ENCODE data around the gene CD7.

Gene CD7

DNA sequence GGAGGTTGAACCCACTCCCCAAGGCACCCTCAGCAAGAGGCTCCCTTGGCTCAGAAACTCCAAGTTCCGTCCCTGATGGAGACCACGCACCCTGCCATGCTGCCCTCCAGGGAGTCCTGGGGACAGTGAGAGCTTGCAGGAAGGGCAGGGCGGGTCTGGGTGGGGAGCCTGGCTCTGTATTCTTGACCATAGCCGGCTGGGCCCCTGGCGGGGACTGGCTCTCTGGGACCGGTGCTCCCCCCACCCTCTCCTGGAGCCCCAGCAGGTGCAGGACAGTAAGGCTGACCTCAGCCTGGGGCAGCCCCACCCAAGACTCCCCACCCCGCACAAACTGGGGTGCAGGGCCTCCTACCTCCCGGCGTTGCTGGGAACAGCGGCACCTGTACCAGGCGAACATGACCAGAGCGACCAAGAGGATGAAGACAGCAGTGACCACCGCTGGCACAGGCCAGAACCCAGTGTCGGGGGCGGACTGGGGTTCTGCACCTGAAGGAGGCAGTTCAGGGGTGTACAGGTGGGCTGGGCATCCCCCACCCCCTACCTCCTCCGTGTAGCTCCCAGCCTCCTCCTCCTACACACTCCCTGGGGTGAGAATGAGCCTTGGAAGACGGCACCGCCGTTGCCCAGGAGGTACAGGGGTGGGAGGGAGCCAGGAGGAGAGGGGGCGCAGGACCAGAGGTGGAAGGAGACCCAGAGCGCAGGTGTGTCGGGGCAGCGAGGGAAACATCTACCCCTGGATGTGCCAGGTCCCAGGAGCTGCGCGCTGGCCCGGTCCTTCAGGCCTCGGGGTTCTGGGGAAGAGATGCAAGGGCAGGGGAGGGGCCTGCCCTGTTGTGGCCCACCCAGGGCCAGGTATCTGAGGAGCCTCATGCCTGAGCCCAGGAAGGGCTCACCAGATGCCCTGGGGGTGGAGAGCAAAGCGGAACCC, 5.4 kb upstream of the CD7 start:
- Histone ChIP-seq H3K4me1 (ENCODE audit: control insufficient read depth, insufficient read depth, low read length) (peaks cover 2% of the 10 kb centered on the region), H3K9ac (ENCODE audit: low read depth, low read length) (no peak overlapping the region), H3K4me3 (ENCODE audit: low read depth, low read length) (no peak overlapping the region), H3K9me3 (ENCODE audit: control insufficient read depth, insufficient read depth, low read length) (no peaks in the 10 kb centered on the region), H3K27me3 (ENCODE audit: control insufficient read depth, insufficient read depth, low read length) (no peaks in the 10 kb centered on the region), H3K36me3 (ENCODE audit: control insufficient read depth, insufficient read depth, low read length) (no peaks in the 10 kb centered on the region)

DNA sequence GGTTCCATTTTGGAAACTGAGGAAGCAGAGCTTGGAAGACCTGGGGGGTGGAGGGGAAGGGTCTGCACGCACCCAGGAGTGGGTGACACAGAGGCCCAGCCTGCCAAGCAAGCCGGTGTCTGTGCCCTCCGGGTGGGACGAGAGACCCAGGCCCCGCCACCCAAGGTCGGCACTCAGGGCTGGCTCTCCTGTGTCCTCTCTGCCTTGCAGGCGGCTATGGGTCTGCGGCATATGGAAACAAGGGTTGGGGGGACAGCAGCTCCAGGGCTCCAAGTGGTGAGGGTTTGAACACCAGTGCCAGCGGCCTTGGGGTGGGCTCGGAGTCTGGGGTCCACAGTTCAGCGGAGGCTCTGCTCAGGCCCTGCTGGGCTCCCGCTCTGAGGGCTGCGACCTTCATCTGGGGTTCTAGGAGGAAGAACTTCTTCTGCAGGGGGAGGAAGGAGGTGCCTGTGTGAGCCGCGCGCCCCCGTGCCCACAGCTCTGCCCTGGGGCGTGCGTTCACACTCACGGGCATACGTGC, 4.6 kb upstream of the CD7 start:
- Histone ChIP-seq H3K27me3 (ENCODE audit: control insufficient read depth, insufficient read depth, low read length) (no peaks in the 10 kb centered on the region), H3K9me3 (ENCODE audit: control insufficient read depth, insufficient read depth, low read length) (no peaks in the 10 kb centered on the region), H3K4me3 (ENCODE audit: low read depth, low read length) (no peak overlapping the region), H3K9ac (ENCODE audit: low read depth, low read length) (no peak overlapping the region), H3K36me3 (ENCODE audit: control insufficient read depth, insufficient read depth, low read length) (no peaks in the 10 kb centered on the region), H3K4me1 (ENCODE audit: control insufficient read depth, insufficient read depth, low read length) (no peaks in the 10 kb centered on the region)

DNA sequence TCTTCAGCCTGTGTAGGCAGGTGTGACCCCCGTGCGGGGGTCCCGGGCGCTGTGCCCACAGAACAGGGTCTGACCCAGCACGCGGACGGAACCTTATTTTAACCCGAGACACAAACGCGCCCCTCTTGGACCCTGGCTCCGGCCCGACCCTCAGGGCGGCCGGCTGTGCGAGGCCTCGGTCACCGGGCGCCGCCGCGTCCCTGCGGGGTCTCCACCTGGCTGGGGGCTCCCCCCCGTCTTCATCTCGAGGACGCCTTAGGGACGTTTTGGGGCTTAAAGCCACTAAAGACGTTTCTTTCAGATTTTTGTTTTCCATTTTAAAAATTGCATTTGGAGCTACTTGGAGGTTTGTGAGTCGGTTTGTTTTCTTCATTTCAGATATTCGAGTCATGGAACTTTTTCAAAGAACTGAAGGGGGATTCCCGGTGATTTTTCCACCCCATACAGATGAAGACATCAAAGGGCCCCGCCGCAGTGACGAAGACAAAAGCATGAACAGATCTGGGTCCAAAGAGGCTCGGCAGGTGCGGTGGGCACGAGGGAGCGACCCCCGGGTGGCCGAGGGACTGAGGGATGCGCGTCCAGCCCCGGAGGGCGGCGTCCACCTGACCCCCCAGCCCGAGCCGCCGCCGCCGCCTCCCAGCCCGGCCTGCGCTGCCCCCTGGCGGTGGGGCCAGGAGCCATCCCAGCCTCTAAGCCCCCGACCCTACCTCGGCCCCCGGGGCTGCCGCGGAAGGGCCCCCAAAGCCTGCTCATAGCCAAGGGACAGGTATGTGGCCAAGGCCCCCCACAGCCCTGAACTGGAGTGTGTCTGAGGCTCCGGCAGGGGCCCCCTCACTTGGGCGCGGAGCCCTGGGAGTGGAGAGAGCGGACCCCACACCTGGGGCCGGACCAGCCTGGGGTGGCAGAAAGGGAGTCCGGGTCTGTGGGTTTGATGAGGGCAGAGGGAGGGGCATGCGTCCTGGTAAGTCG, 3.8 kb upstream of the CD7 start:
- Histone ChIP-seq H3K9ac (ENCODE audit: low read depth, low read length) (no peak overlapping the region), H3K36me3 (ENCODE audit: control insufficient read depth, insufficient read depth, low read length) (no peaks in the 10 kb centered on the region), H3K9me3 (ENCODE audit: control insufficient read depth, insufficient read depth, low read length) (no peaks in the 10 kb centered on the region), H3K4me1 (ENCODE audit: control insufficient read depth, insufficient read depth, low read length) (no peaks in the 10 kb centered on the region), H3K27me3 (ENCODE audit: control insufficient read depth, insufficient read depth, low read length) (no peaks in the 10 kb centered on the region), H3K4me3 (ENCODE audit: low read depth, low read length) (no peak overlapping the region)

DNA sequence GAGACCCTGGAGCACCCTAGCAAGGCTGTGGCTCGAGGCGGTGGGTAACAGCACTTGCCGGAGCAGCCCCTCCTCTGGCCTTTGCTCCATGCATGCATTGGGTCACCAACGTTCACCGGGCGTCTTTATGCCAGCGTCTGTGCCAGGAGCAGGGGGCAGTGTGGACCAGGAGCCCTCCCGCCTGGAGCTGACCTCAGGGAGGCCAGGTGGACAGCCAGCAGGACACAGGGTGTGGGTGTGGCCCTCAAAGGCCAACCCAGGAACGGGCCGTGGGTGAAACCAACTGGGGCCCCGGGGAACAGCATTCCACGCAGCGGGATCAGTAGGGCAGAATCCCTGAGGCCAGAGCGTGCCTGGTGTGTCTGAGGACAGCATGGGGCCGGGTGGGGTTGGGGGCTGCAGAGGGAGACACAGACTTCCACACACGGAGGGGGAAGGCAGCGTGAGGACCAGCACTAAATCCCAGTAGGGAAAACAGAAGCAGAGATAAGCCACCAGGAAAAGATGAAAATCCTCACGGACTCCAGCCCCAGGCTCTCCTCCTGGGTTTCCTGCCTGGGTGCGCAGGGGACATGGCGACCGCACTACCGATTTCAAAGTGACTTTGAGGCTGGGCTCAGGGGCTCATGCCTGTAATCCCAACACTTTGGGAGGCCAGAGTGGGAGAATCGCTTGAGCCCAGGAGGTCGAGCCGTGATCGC, 2.9 kb upstream of the CD7 start:
- Histone ChIP-seq H3K27me3 (ENCODE audit: control insufficient read depth, insufficient read depth, low read length) (no peaks in the 10 kb centered on the region), H3K4me1 (ENCODE audit: control insufficient read depth, insufficient read depth, low read length) (no peaks in the 10 kb centered on the region), H3K4me3 (ENCODE audit: low read depth, low read length) (no peak overlapping the region), H3K36me3 (ENCODE audit: control insufficient read depth, insufficient read depth, low read length) (no peaks in the 10 kb centered on the region), H3K9ac (ENCODE audit: low read depth, low read length) (no peak overlapping the region), H3K9me3 (ENCODE audit: control insufficient read depth, insufficient read depth, low read length) (no peaks in the 10 kb centered on the region)

DNA sequence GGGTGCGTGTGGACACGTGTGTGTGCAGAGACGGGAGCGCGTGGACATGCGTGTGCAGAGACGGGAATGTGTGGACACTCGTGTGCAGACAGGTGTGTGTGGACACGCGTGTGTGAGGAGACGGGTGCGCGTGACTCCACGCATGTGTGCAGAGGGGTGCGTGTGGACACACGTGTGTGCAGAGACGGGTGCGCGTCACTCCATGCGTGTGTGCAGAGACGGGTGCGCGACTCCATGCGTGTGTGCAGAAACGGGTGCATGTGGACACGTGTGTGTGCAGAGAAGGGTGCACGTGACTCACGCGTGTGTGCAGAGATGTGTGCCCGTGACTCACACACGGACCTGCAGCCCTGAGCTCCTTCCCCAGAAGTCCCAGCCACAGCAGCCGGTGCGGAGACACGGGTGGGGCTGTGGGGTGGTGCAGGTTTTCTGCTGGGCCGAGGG, 2.2 kb upstream of the CD7 start:
- Histone ChIP-seq H3K36me3 (ENCODE audit: control insufficient read depth, insufficient read depth, low read length) (no peaks in the 10 kb centered on the region), H3K27me3 (ENCODE audit: control insufficient read depth, insufficient read depth, low read length) (no peaks in the 10 kb centered on the region), H3K4me1 (ENCODE audit: control insufficient read depth, insufficient read depth, low read length) (no peaks in the 10 kb centered on the region), H3K9me3 (ENCODE audit: control insufficient read depth, insufficient read depth, low read length) (no peaks in the 10 kb centered on the region), H3K4me3 (ENCODE audit: low read depth, low read length) (no peak overlapping the region), H3K9ac (ENCODE audit: low read depth, low read length) (no peak overlapping the region)

DNA sequence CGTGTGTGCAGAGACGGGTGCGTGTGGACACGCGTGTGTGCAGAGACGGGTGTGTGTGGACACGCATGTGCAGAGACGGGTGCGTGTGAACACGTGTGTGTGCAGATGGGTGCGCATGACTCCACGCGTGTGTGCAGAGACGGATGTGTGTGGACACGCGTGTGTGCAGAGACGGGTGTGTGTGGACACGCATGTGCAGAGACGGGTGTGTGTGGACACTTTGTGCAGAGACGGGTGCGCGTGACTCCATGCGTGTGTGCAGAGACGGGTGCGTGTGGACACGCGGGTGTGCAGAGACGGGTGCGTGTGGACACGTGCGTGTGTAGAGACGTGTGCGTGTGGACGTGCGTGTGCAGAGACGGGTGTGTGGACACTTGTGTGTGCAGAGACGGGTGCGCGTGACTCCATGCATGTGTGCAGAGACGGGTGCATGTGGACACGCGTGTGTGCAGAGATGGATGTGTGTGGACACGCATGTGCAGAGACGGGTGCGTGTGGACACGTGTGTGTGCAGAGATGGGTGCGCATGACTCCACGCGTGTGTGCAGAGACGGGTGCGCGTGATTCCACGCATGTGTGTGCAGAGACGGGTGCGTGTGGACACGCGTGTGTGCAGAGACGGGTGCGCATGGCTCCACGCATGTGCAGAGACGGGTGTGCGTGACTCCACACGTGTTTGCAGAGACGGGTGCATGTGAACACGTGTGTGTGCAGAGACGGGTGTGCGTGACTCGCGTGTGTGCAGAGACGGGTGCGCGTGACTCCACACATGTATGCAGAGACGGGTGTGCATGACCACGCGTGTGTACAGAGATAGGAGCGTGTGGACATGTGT, 1.6 kb upstream of the CD7 start:
- H3K36me3 ChIP-seq (ENCODE audit: control insufficient read depth, insufficient read depth, low read length) = no peaks in the 10 kb centered on the region
- H3K4me3 ChIP-seq (ENCODE audit: low read depth, low read length) = no peak overlapping the region
- H3K27me3 ChIP-seq (ENCODE audit: control insufficient read depth, insufficient read depth, low read length) = no peaks in the 10 kb centered on the region
- no peaks in the 10 kb centered on the region for H3K9me3 ChIP-seq (ENCODE audit: control insufficient read depth, insufficient read depth, low read length)
- no peak overlapping the region for H3K9ac ChIP-seq (ENCODE audit: low read depth, low read length)
- H3K4me1 ChIP-seq (ENCODE audit: control insufficient read depth, insufficient read depth, low read length) = no peaks in the 10 kb centered on the region

DNA sequence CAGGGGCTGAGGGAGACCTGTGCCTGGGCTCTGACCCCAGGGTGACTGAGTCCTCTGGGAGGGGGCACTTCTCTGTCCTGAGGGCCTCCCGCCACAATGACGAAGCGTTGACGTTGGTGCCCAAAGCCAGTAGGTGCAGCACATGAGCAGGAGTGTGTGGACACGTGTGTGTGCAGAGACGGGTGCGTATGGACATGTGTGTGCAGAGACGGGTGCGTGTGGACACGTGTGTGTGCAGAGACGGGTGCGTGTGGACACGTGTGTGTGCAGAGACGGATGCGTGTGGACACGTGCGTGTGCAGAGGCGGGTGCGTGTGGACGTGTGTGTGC, 726 bp upstream of the CD7 start:
- Histone ChIP-seq H3K9me3 (ENCODE audit: control insufficient read depth, insufficient read depth, low read length) (no peaks in the 10 kb centered on the region), H3K4me1 (ENCODE audit: control insufficient read depth, insufficient read depth, low read length) (no peaks in the 10 kb centered on the region), H3K4me3 (ENCODE audit: low read depth, low read length) (no peak overlapping the region), H3K36me3 (ENCODE audit: control insufficient read depth, insufficient read depth, low read length) (no peaks in the 10 kb centered on the region), H3K27me3 (ENCODE audit: control insufficient read depth, insufficient read depth, low read length) (no peaks in the 10 kb centered on the region), H3K9ac (ENCODE audit: low read depth, low read length) (no peak overlapping the region)

DNA sequence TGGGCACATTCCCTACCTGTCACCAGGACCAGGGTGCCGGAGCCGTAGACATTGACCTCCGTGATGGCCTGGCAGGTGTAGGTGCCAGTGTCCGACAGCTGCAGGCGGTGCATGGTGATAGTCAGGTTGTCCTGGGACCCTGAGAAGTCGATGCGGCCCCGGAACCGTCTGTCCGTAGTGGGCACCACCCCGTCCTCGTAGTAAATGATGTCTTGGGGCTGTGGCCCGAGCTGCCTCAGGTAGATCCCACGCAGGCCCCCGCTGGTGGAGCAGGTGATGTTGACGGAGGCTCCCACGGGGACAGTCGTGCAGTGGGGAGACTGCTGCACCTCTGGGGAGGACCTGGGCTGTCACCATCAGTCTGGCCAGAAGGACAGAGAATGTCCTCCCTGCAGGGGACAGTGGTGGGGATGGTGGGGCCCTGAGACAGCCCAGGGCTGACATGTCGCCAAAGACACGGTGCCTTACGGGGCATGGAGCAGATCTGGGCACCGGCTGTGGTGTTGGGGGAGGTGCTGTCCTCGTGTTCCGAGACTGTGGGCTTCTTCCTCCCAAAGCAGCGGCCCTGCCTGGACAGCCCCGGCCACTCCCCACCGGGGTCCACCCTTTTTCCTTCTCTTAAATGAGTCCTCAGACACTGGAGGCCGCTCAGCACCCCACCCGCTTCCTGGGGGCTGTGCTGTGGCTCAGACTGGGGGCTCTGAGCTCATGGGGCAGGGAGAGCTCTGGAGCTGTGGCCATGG, 586 bp downstream of the CD7 start:
- H3K4me3 ChIP-seq (ENCODE audit: low read depth, low read length) = no peak overlapping the region
- H3K9ac ChIP-seq (ENCODE audit: low read depth, low read length) = no peak overlapping the region
- H3K9me3 ChIP-seq (ENCODE audit: control insufficient read depth, insufficient read depth, low read length) = no peaks in the 10 kb centered on the region
- no peaks in the 10 kb centered on the region for H3K4me1 ChIP-seq (ENCODE audit: control insufficient read depth, insufficient read depth, low read length)
- H3K36me3 ChIP-seq (ENCODE audit: control insufficient read depth, insufficient read depth, low read length) = no peaks in the 10 kb centered on the region
- H3K27me3 ChIP-seq (ENCODE audit: control insufficient read depth, insufficient read depth, low read length) = no peaks in the 10 kb centered on the region

DNA sequence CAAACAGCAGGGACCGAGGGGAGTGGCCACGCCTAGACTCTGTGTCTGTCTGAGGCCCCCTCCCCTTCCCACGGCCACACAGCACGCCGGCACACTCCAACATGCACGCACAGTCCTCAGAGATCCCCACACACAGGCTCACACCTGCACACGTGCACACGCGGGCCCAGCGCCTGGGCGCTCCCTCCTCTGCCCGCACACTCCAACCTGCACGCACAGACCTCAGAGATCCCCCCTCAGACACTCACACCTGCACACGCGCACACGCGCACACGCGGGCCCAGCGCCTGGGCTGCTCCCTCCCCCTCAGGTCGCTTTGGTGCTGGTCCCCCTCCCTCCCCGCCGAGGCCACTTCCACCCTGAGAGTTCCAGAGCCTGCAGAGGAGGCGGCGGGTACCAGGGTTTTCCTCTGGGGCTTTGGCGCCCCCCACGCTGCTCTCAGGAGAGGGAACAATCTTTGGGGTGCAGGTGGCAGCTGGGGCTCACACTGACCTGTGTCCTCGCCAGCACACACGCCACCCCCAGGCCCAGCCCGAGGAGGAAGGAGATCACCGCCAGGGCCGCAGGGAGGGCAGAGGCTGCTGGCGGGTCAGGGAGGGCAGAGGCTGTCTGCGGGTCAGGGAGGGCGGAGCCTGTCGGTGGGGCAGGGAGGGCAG, 1.6 kb downstream of the CD7 start:
- Histone ChIP-seq H3K9me3 (ENCODE audit: control insufficient read depth, insufficient read depth, low read length) (no peaks in the 10 kb centered on the region), H3K27me3 (ENCODE audit: control insufficient read depth, insufficient read depth, low read length) (no peaks in the 10 kb centered on the region), H3K36me3 (ENCODE audit: control insufficient read depth, insufficient read depth, low read length) (no peaks in the 10 kb centered on the region), H3K9ac (ENCODE audit: low read depth, low read length) (no peak overlapping the region), H3K4me1 (ENCODE audit: control insufficient read depth, insufficient read depth, low read length) (no peaks in the 10 kb centered on the region), H3K4me3 (ENCODE audit: low read depth, low read length) (no peak overlapping the region)
